HepG2 (cell line): ENCODE data around the gene BMX. TPM values are rescaled to one million over a fixed set of nuclear protein-coding genes. Genes with fewer than 3 reads are reported as not detected.

ENCODE experiments used
- ATAC-seq: fragments of 200-7000 bp; cut with Tn5 transposase; 3 replicates; pipeline ENCODE4 v1.9.1; 2020; ENCODE audit warnings: mild to moderate bottlenecking, moderate library complexity
- BruUV-seq: library from RNA; stranded (reverse); fragments of 400-500 nt; replicated peaks from 2 replicates; lab custom pipeline; 2021; lab: Mats Ljungman, UMichigan
- CTCF ChIA-PET: fragments of 300-600 bp; formaldehyde crosslinking; extraction: SDS; loops from one replicate; lab custom pipeline; 2021; ENCODE audit warnings: low total read pairs, inconsistent platforms, low intra/inter-chr PET ratio; lab: Yijun Ruan, JAX
- POLR2A ChIA-PET: fragments of 350-600 bp; sonication (Branson Sonifier 250); formaldehyde crosslinking; loops from one replicate; lab custom pipeline; 2020; ENCODE audit warnings: antibody characterized with exemption, inconsistent platforms; lab: Yijun Ruan, JAX
- DNase-seq: peaks from one replicate; pipeline ENCODE4 v3.0.0-alpha.2; 2015; ENCODE audit warnings: low spot score
- FAIRE-seq: peaks from 3 replicates; lab custom pipeline; 2011; peaks lifted over from hg19 to GRCh38; lab: Jason Lieb, UNC
- H2AFZ ChIP-seq: one replicate; pipeline ENCODE4 v1.6.1; 2011; ENCODE audit warnings: low read length, inconsistent platforms
- H3K27ac ChIP-seq: fragments of 300-600 bp; 3 replicates; pipeline ENCODE4 v1.8.0; 2011; ENCODE audit warnings: mixed run types, mild to moderate bottlenecking, mixed read lengths, low read length, inconsistent platforms; ENCODE audit not compliant: insufficient read depth; ENCODE audit errors: extremely low read length
- H3K27me3 ChIP-seq, 2 experiments: fragments of 200-600 bp in 1 of 2; 2 replicates in 1 of 2; 3 replicates in 1 of 2; pipeline versions ENCODE4 v1.6.0 to v1.8.0; 2011; ENCODE audit warnings: low read length in 2 of 2, mild to moderate bottlenecking in 2 of 2, moderate library complexity in 2 of 2, inconsistent platforms in 1 of 2; ENCODE audit not compliant: insufficient read depth in 2 of 2, control insufficient read depth in 1 of 2
- H3K36me3 ChIP-seq, 2 experiments: fragments of 200-600 bp in 1 of 2; replicated peaks in 1 of 2; 2 replicates in 1 of 2; 3 replicates in 1 of 2; pipeline versions ENCODE4 v1.5.1 to v1.8.0; 2011; ENCODE audit warnings: low read length in 2 of 2, inconsistent platforms in 1 of 2; ENCODE audit not compliant: insufficient read depth in 2 of 2, control insufficient read depth in 1 of 2
- H3K4me1 ChIP-seq: 2 replicates; pipeline ENCODE4 v1.5.1; 2012; ENCODE audit warnings: low read length, inconsistent platforms; ENCODE audit not compliant: insufficient read depth
- H3K4me2 ChIP-seq: 2 replicates; pipeline ENCODE4 v1.6.0; 2011; ENCODE audit warnings: low read depth, low read length, inconsistent platforms
- H3K4me3 ChIP-seq, 3 experiments: fragments of 200-600 bp in 1 of 3; sonication (generic), shearing (Covaris generic) in 1 of 3; replicated peaks in 1 of 3; 2 replicates each; pipeline ENCODE4 v1.5.1; 2011 to 2016; ENCODE audit warnings: low read length in 3 of 3, inconsistent platforms in 2 of 3, low read depth in 2 of 3, mild to moderate bottlenecking in 2 of 3, control low read depth in 1 of 3, mixed read lengths in 1 of 3; ENCODE audit not compliant: insufficient read depth in 1 of 3
- H3K79me2 ChIP-seq: one replicate; pipeline ENCODE4 v1.6.1; 2011; ENCODE audit warnings: low read length, inconsistent platforms; ENCODE audit not compliant: insufficient read depth
- H3K9ac ChIP-seq: 2 replicates; pipeline ENCODE4 v1.6.0; 2011; ENCODE audit warnings: mild to moderate bottlenecking, low read depth, low read length, inconsistent platforms; ENCODE audit not compliant: insufficient read depth
- H3K9me3 ChIP-seq: 2 replicates; pipeline ENCODE4 v1.5.1; 2012; ENCODE audit warnings: mild to moderate bottlenecking, low read length
- H4K20me1 ChIP-seq: 2 replicates; pipeline ENCODE4 v1.6.0; 2011; ENCODE audit warnings: inconsistent platforms, mild to moderate bottlenecking, low read length, moderate library complexity; ENCODE audit not compliant: insufficient read depth
- ARNT2 ChIP-seq: sonication (generic); formaldehyde crosslinking; IDR thresholded peaks from 2 replicates; pipeline ENCODE4 v1.8.0; 2022; ENCODE audit warnings: mild to moderate bottlenecking, low read depth, missing genetic modification reagents, moderate library complexity
- CBX1 ChIP-seq: IDR thresholded peaks from one replicate; pipeline ENCODE4 v1.6.1; 2016; ENCODE audit warnings: antibody characterized with exemption, low read depth
- CEBPG ChIP-seq: IDR thresholded peaks from 2 replicates; pipeline ENCODE4 v1.6.1; 2016
- CENPX ChIP-seq: sonication (generic); formaldehyde crosslinking; IDR thresholded peaks from 2 replicates; pipeline ENCODE4 v1.9.0; 2021; ENCODE audit warnings: mild to moderate bottlenecking, missing genetic modification reagents, moderate library complexity
- KDM1A ChIP-seq: IDR thresholded peaks from 2 replicates; pipeline ENCODE4 v1.6.1; 2016; ENCODE audit warnings: missing compliant biosample characterization
- MYNN ChIP-seq: sonication (generic); formaldehyde crosslinking; IDR thresholded peaks from 2 replicates; pipeline ENCODE4 v1.4.0; 2020; ENCODE audit warnings: mild to moderate bottlenecking, low read depth, missing genetic modification reagents
- NFKB2 ChIP-seq: sonication (generic); formaldehyde crosslinking; IDR thresholded peaks from 2 replicates; pipeline ENCODE4 v1.4.0; 2020; ENCODE audit warnings: missing genetic modification reagents, borderline replicate concordance
- PAX8 ChIP-seq: sonication (generic); formaldehyde crosslinking; IDR thresholded peaks from 2 replicates; pipeline ENCODE4 v1.8.0; 2022; ENCODE audit warnings: mild to moderate bottlenecking, missing genetic modification reagents, borderline replicate concordance
- PRDM4 ChIP-seq: sonication (generic); formaldehyde crosslinking; IDR thresholded peaks from 2 replicates; pipeline ENCODE4 v1.9.0; 2021; ENCODE audit warnings: missing genetic modification reagents, borderline replicate concordance
- PRPF4 ChIP-seq: fragments of 200-400 bp; formaldehyde crosslinking; IDR thresholded peaks from 2 replicates; pipeline ENCODE4 v1.6.1; 2016; ENCODE audit warnings: low read length, low read depth; ENCODE audit not compliant: poor library complexity, severe bottlenecking
- SIX1 ChIP-seq: sonication (generic); formaldehyde crosslinking; IDR thresholded peaks from 2 replicates; pipeline ENCODE4 v1.4.0; 2020; ENCODE audit warnings: missing genetic modification reagents, borderline replicate concordance
- ZNF274 ChIP-seq: sonication (generic); formaldehyde crosslinking; IDR thresholded peaks from 2 replicates; pipeline ENCODE4 v1.5.1; 2020; ENCODE audit warnings: mild to moderate bottlenecking, missing genetic modification reagents
- ZNF598 ChIP-seq: sonication (generic); formaldehyde crosslinking; IDR thresholded peaks from 2 replicates; pipeline ENCODE4 v1.5.1; 2020; ENCODE audit warnings: mild to moderate bottlenecking, missing genetic modification reagents, borderline replicate concordance
- ZNF850 ChIP-seq: sonication (generic); formaldehyde crosslinking; conservative IDR thresholded peaks from 2 replicates; pipeline ENCODE4 v1.9.0; 2021; ENCODE audit warnings: mild to moderate bottlenecking, missing genetic modification reagents
- WGBS: methylation state at CpG from one replicate; pipeline ENCODE4 v1.1.6; 2017; ENCODE audit warnings: low lambda C conversion rate; 5-methylcytosine and 5-hydroxymethylcytosine counted together
- in situ Hi-C: cut with HindIII; loops from 2 replicates; pipeline ENCODE4 v1.10.0; 2017; ENCODE audit warnings: low pct_unique_long_range_greater_than_20kb; ENCODE audit not compliant: extremely low pct_ligation_motif_present
- intact Hi-C: fragments of 100-400 bp; cut with micrococcal nuclease; formaldehyde crosslinking; loops from one replicate; pipeline ENCODE4 v1.10.0; 2022; ENCODE audit not compliant: unreplicated experiment
- polyA plus RNA-seq, 8 experiments: library from polyadenylated mRNA; depleted of rRNA in 3 of 8; stranded (reverse) in 7 of 8; unstranded in 1 of 8; fragments of >200 nt; fragmentation: Illumina TruSeq in 4 of 8; extraction: Trizol in 4 of 8; gene quantifications; 2 replicates each; pipeline versions ENCODE4 v1.2.1 to v1.2.3, GENCODE V29; 2011 to 2016; ENCODE audit warnings: low read depth in 4 of 8, missing spikeins in 1 of 8, mixed read lengths in 1 of 8; ENCODE audit not compliant: insufficient read depth in 1 of 8
- total RNA-seq, 5 experiments: library from RNA; depleted of rRNA; stranded (reverse); fragments of >200 nt; fragmentation: Illumina TruSeq; extraction: Trizol; gene quantifications; 2 replicates each; pipeline ENCODE4 v1.2.3, GENCODE V29; 2016; ENCODE audit warnings: low read depth in 1 of 5
- TF ChIP-seq, protein P1 (sequence below): sonication (generic); formaldehyde crosslinking; IDR thresholded peaks from 2 replicates; pipeline ENCODE4 v1.4.0; 2020; ENCODE audit warnings: missing genetic modification reagents, mild to moderate bottlenecking, borderline replicate concordance
- TF ChIP-seq, protein P2 (sequence below): sonication (generic); formaldehyde crosslinking; IDR thresholded peaks from 2 replicates; pipeline ENCODE4 v1.8.0; 2022; ENCODE audit warnings: mild to moderate bottlenecking, missing genetic modification reagents

Gene BMX
- total and polyA plus RNA-seq, 2 of the 13 experiments (the other 11 are each of a cell fraction or from before 2014, with no cell fraction given), result not detected

GRCh38 chrX:15567267-15567666 is 66.7 kb downstream of the BMX start:
- Histone ChIP-seq H3K27ac (no peak overlapping the region), H2AFZ (no peak overlapping the region), H3K4me2 (no peak overlapping the region), H3K4me1 (peaks cover 18% of the 10 kb centered on the region), H4K20me1 (no peaks in the 10 kb centered on the region), H3K79me2 (no peaks in the 10 kb centered on the region), H3K9me3 (no peaks in the 10 kb centered on the region), H3K36me3 (no peaks in the 10 kb centered on the region), H3K4me3 (no peak overlapping the region), H3K9ac (no peak overlapping the region), H3K27me3 (no peaks in the 10 kb centered on the region)
- DNase-seq (no peak), FAIRE-seq (no peak), ATAC-seq (no peak)
- TF ChIP-seq PRDM4, result no peak
- no peak for TF ChIP-seq KDM1A
- no peak for TF ChIP-seq PAX8 (CRISPR knock-in tag)
- no peak for TF ChIP-seq ZNF598 (CRISPR knock-in tag)
- TF ChIP-seq MYNN, result no peak
- TF ChIP-seq, protein P1, sequence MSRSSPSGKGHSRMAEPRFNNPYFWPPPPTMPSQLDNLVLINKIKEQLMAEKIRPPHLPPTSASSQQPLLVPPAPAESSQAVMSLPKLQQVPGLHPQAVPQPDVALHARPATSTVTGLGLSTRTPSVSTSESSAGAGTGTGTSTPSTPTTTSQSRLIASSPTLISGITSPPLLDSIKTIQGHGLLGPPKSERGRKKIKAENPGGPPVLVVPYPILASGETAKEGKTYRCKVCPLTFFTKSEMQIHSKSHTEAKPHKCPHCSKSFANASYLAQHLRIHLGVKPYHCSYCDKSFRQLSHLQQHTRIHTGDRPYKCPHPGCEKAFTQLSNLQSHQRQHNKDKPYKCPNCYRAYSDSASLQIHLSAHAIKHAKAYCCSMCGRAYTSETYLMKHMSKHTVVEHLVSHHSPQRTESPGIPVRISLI, result no peak
- TF ChIP-seq CENPX, result no peak
- no peak for TF ChIP-seq PRPF4
- no peak for TF ChIP-seq CBX1
- TF ChIP-seq ARNT2 (CRISPR knock-in tag), result no peak
- no peak for TF ChIP-seq NFKB2 (CRISPR knock-in tag)
- no peak for TF ChIP-seq ZNF850 (CRISPR knock-in tag)
- no peak for TF ChIP-seq CEBPG
- no peak for TF ChIP-seq ZNF274 (CRISPR knock-in tag)
- TF ChIP-seq, protein P2, sequence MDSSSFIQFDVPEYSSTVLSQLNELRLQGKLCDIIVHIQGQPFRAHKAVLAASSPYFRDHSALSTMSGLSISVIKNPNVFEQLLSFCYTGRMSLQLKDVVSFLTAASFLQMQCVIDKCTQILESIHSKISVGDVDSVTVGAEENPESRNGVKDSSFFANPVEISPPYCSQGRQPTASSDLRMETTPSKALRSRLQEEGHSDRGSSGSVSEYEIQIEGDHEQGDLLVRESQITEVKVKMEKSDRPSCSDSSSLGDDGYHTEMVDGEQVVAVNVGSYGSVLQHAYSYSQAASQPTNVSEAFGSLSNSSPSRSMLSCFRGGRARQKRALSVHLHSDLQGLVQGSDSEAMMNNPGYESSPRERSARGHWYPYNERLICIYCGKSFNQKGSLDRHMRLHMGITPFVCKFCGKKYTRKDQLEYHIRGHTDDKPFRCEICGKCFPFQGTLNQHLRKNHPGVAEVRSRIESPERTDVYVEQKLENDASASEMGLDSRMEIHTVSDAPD (CRISPR knock-in tag), result no peak
- no peak for TF ChIP-seq SIX1
- no TSS peak for BruUV-seq
- in situ Hi-C loops, result loop anchor here (10.0 kb wide), 2 partner anchors 62 to 222 kb away; partner anchors contain the start of gene BMX
- 0% methylated on average over 1 of the region's 1 CpG for WGBS
- intact Hi-C loops, result loop anchor here (5.0 kb wide), 1 partner anchor 80 kb away; no protein-coding TSS in a partner anchor
- ChIA-PET CTCF (no interaction called here), POLR2A (no interaction called here)
